ENCODE data around the gene PIRT. TPM values are rescaled to one million over a fixed set of nuclear protein-coding genes. Genes with fewer than 3 reads are reported as not detected.

Gene PIRT
- polyA plus RNA-seq, 1 donor from 2014 or later: not detected

- Histone ChIP-seq H3K4me2 (ENCODE audit: low read length) (no peak overlapping the region), H3K9me2 (ENCODE audit: insufficient read depth, low read length) (no peaks in the 10 kb centered on the region), H3K9me3 (ENCODE audit: low read length) (no peaks in the 10 kb centered on the region), H3K4me3 (ENCODE audit: low read length) (no peak overlapping the region), H2AFZ (ENCODE audit: low read depth, low read length) (no peak overlapping the region), H3K27me3 (ENCODE audit: insufficient read depth, low read depth, low read length) (no peaks in the 10 kb centered on the region), H3F3A (ENCODE audit: insufficient read depth, low read length, poor library complexity, severe bottlenecking) (no peaks in the 10 kb centered on the region), H3K79me2 (replicated peaks; ENCODE audit: insufficient read depth, low read length) (no peaks in the 10 kb centered on the region), H3K27ac (ENCODE audit: low read length) (no peak overlapping the region), H4K20me1 (ENCODE audit: insufficient read depth) (no peaks in the 10 kb centered on the region), H3K9ac (ENCODE audit: low read length) (no peak overlapping the region), H3K36me3 (ENCODE audit: insufficient read depth, low read length) (no peaks in the 10 kb centered on the region)
- TF ChIP-seq POLR2AphosphoS5 (IDR thresholded peaks at IDR 0.05) (no peak), REST (IDR thresholded peaks at IDR 0.05; ENCODE audit: borderline replicate concordance) (no peak), RAD21 (conservative IDR thresholded peaks at IDR 0.05) (no peak), EZH2 (IDR thresholded peaks at IDR 0.05; ENCODE audit: borderline replicate concordance, insufficient read depth, low read length, poor library complexity, severe bottlenecking) (no peak), EP300 (conservative IDR thresholded peaks at IDR 0.05; ENCODE audit: poor library complexity, severe bottlenecking) (no peak), SMC3 (conservative IDR thresholded peaks at IDR 0.05; ENCODE audit: poor library complexity) (no peak), TAF1 (IDR thresholded peaks at IDR 0.05; ENCODE audit: low read depth) (no peak), CTCF (IDR thresholded peaks at IDR 0.05; ENCODE audit: poor library complexity, severe bottlenecking) (no peak), MXI1 (conservative IDR thresholded peaks at IDR 0.05; ENCODE audit: poor library complexity, severe bottlenecking) (no peak)
Observed at GRCh38 chr17:10802496-10803284, 35.2 kb downstream of the PIRT start.

- Histone ChIP-seq H3K4me3 (ENCODE audit: low read length) (no peak overlapping the region), H2AFZ (ENCODE audit: low read depth, low read length) (no peak overlapping the region), H3K9me2 (ENCODE audit: insufficient read depth, low read length) (no peaks in the 10 kb centered on the region), H3K9ac (ENCODE audit: low read length) (no peak overlapping the region), H3K4me2 (ENCODE audit: low read length) (no peak overlapping the region), H3K79me2 (replicated peaks; ENCODE audit: insufficient read depth, low read length) (no peaks in the 10 kb centered on the region), H3K36me3 (ENCODE audit: insufficient read depth, low read length) (no peaks in the 10 kb centered on the region), H3K9me3 (ENCODE audit: low read length) (no peaks in the 10 kb centered on the region), H4K20me1 (ENCODE audit: insufficient read depth) (no peaks in the 10 kb centered on the region), H3K27me3 (ENCODE audit: insufficient read depth, low read depth, low read length) (no peaks in the 10 kb centered on the region), H3F3A (ENCODE audit: insufficient read depth, low read length, poor library complexity, severe bottlenecking) (no peaks in the 10 kb centered on the region), H3K27ac (ENCODE audit: low read length) (no peak overlapping the region)
- TF ChIP-seq REST (IDR thresholded peaks at IDR 0.05; ENCODE audit: borderline replicate concordance): no peak
- no peak for TF ChIP-seq CTCF (IDR thresholded peaks at IDR 0.05; ENCODE audit: poor library complexity, severe bottlenecking)
- TF ChIP-seq EP300 (conservative IDR thresholded peaks at IDR 0.05; ENCODE audit: poor library complexity, severe bottlenecking): no peak
- TF ChIP-seq TAF1 (IDR thresholded peaks at IDR 0.05; ENCODE audit: low read depth): no peak
- no peak for TF ChIP-seq EZH2 (IDR thresholded peaks at IDR 0.05; ENCODE audit: borderline replicate concordance, insufficient read depth, low read length, poor library complexity, severe bottlenecking)
- TF ChIP-seq MXI1 (conservative IDR thresholded peaks at IDR 0.05; ENCODE audit: poor library complexity, severe bottlenecking): no peak
- no peak for TF ChIP-seq SMC3 (conservative IDR thresholded peaks at IDR 0.05; ENCODE audit: poor library complexity)
- no peak for TF ChIP-seq POLR2AphosphoS5 (IDR thresholded peaks at IDR 0.05)
Observed at GRCh38 chr17:10799407-10799806, 38.5 kb downstream of the PIRT start.

Data from neural cell (in vitro differentiated cells).